ENCODE data around the gene FAM234A.

GRCh38 chr16:189604-190186 lies 44.9 kb upstream of the FAM234A start:
- TF ChIP-seq POLR2A (IDR thresholded peaks at IDR 0.05) (no peak), CTCF (IDR thresholded peaks at IDR 0.05) (no peak)

Data from Peyer's patch (tissue), 4 donors.